ENCODE results near the gene RHBDL3. TPM values are rescaled to one million over a fixed set of nuclear protein-coding genes. Genes with fewer than 3 reads are reported as not detected.

Gene RHBDL3
- total and polyA plus RNA-seq, 2 of the 8 experiments (the other 6 are each of a cell fraction or from before 2014, with no cell fraction given) = 9.6 to 12.2 TPM

DNA sequence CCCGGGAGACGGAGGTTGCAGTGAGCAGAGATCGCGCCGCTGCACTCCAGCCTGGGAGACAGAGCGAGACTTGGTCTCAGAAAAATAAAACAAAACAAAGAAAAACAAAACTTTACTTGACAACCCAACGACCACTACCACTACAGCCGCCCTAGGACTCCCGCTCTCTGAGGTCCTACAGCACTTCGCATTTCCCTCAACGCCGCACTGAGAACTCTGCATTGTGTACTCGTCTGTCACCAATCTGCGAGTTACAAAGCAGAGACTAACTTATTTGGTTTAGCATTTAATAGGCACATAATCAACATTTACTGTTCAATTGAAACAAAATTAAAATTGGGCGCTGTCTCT, 83.8 kb downstream of the RHBDL3 start:
- Histone ChIP-seq H4K5ac (ENCODE audit: insufficient read length, low read depth, low read length) (peak overlapping the region; percentile 46), H2BK15ac (ENCODE audit: low read length) (no peak overlapping the region), H2BK5ac (ENCODE audit: low read depth, low read length) (peak overlapping the region; percentile 82), H3K14ac (ENCODE audit: insufficient read length) (peak overlapping the region; percentile 13), H2BK12ac (ENCODE audit: low read depth, low read length) (peak overlapping the region; percentile 20; the same call in 1 of the 2 replicates), H3K4ac (replicated peaks; ENCODE audit: insufficient read length, low read depth, low read length) (peak overlapping the region; percentile 55), H3K9me3 (ENCODE audit: insufficient read depth in 2 of 2, low read depth in 1 of 2, low read length in 1 of 2) (no peaks in the 10 kb centered on the region), H3K4me3 (ENCODE audit: extremely low read depth in 1 of 4, insufficient read depth in 2 of 4, low read depth in 3 of 4, low read length in 4 of 4) (peak overlapping the region; percentile 85 to 100 (median 95)), H3K79me2 (ENCODE audit: control insufficient read depth in 1 of 2, insufficient read depth in 2 of 2, low read length in 2 of 2) (peaks cover 37 to 51% of the 10 kb centered on the region in 2 experiments), H3K79me1 (ENCODE audit: low read depth, low read length) (no peaks in the 10 kb centered on the region), H4K91ac (replicated peaks; ENCODE audit: insufficient read length, low read length) (peak overlapping the region; percentile 22), H3K18ac (ENCODE audit: extremely low read depth, low read length) (no peak overlapping the region; the same call in 1 of the 2 replicates), H3K27me3 (replicated peaks in 1 of 4; ENCODE audit: control insufficient read depth in 3 of 4, extremely low read depth in 1 of 4, insufficient read depth in 3 of 4, low read length in 3 of 4) (no peaks in the 10 kb centered on the region), H3K4me1 (replicated peaks in 1 of 4; ENCODE audit: control insufficient read depth in 3 of 4, insufficient read depth in 4 of 4, low read length in 3 of 4) (no peaks in the 10 kb centered on the region; a peak in 1 of 7 replicates), H2BK20ac (ENCODE audit: low read length) (no peak overlapping the region), H2AFZ (ENCODE audit: low read length) (no peak overlapping the region), H3K9ac (replicated peaks in 1 of 4; ENCODE audit: extremely low read depth in 1 of 4, low read depth in 3 of 4, low read length in 3 of 4) (peak overlapping the region; percentile 82 to 100 (median 98)), H4K8ac (ENCODE audit: extremely low read depth, insufficient read depth, low read length) (peak overlapping the region; percentile 93; the same call in 1 of the 2 replicates), H3K36me3 (ENCODE audit: control insufficient read depth in 2 of 4, insufficient read depth in 4 of 4, low read length in 3 of 4) (peaks cover 0 to 21% (median 7%) of the 10 kb centered on the region in 4 experiments; a peak in 5 of 8 replicates), H3K23ac (ENCODE audit: insufficient read length) (no peak overlapping the region), H3K27ac (ENCODE audit: low read depth, low read length) (peak overlapping the region; percentile 97), H3K56ac (replicated peaks; ENCODE audit: insufficient read length, low read depth, low read length) (peak overlapping the region; percentile 36), H3K4me2 (ENCODE audit: insufficient read depth in 1 of 2, low read depth in 2 of 2, low read length in 2 of 2) (peak overlapping the region; percentile 88 to 89), H2BK120ac (replicated peaks; ENCODE audit: low read depth, low read length) (no peak overlapping the region), H3K23me2 (ENCODE audit: low read depth, low read length) (no peaks in the 10 kb centered on the region; the same call in 1 of the 2 replicates), H4K20me1 (replicated peaks in 1 of 2; ENCODE audit: control insufficient read depth in 1 of 2, insufficient read depth in 2 of 2, low read length in 2 of 2) (peaks cover 7 to 18% of the 10 kb centered on the region in 2 experiments), H2AK5ac (ENCODE audit: low read depth, low read length) (peak overlapping the region; percentile 65; the same call in 1 of the 2 replicates)
- ChIA-PET CTCF (ENCODE audit: partially characterized antibody) (no interaction called here), POLR2A (ENCODE audit: partially characterized antibody) (interaction anchor here (0.7 to 2.7 kb wide), 6 partner anchors 10 to 136 kb away, joined by 3 to 8 read pairs (median 4); partner anchors contain the start of gene PSMD11)
- FAIRE-seq (no peak), DNase-seq (ENCODE audit: low read depth in 1 of 2, low spot score in 2 of 2) (no peak)
- WGBS, 2 experiments (ENCODE audit: extremely low coverage in 1 of 2, insufficient coverage in 1 of 2, insufficient read length in 1 of 2, insufficient replicate concordance in 2 of 2, low coverage in 1 of 2, low lambda C conversion rate in 2 of 2, missing lambda C conversion rate in 1 of 2) = 45% methylated on average over 15 of the region's 15 CpGs; no CpG with 5 or more reads in 1 of the 2 experiments
- TF ChIP-seq JUN (IDR thresholded peaks at IDR 0.05; ENCODE audit: low read depth, low read length) (no peak), YY1 (IDR thresholded peaks at IDR 0.05; ENCODE audit: low read depth, low read length) (no peak), TEAD4 (IDR thresholded peaks at IDR 0.05; ENCODE audit: low read depth, low read length) (no peak), CHD1 (IDR thresholded peaks at IDR 0.05; ENCODE audit: low read depth, low read length) (peak; percentile 66; the same call in 1 of the 2 replicates), SAP30 (IDR thresholded peaks at IDR 0.05; ENCODE audit: insufficient read depth, insufficient replicate concordance, low read length) (no peak), KDM1A (IDR thresholded peaks at IDR 0.05; ENCODE audit: borderline replicate concordance, low read length) (no peak)
